Testis (tissue), 3 donors: Measurements from ENCODE around the gene ITGA6. TPM values are rescaled to one million over a fixed set of nuclear protein-coding genes. Genes with fewer than 3 reads are reported as not detected.
A peak's percentile ranks its signal among the peaks of the same experiment; 100 is the strongest.

ENCODE experiments used
- DNase-seq: peaks from one replicate; pipeline ENCODE4 v3.0.0-alpha.2; 2019
- H3K27ac ChIP-seq, 2 donors: fragments of 200-600 bp; sonication (generic); one replicate each; pipeline ENCODE4 v1.5.1; 2019
- H3K27me3 ChIP-seq: fragments of 200-600 bp; sonication (generic); one replicate; pipeline ENCODE4 v1.5.1; 2019
- H3K36me3 ChIP-seq: fragments of 200-600 bp; sonication (generic); one replicate; pipeline ENCODE4 v1.5.1; 2017; ENCODE audit warnings: low read depth; ENCODE audit errors: missing control alignments
- H3K4me1 ChIP-seq: fragments of 200-600 bp; sonication (generic); one replicate; pipeline ENCODE4 v1.5.1; 2019
- H3K4me3 ChIP-seq, 2 donors: fragments of 200-600 bp; sonication (generic); one replicate each; pipeline ENCODE4 v1.5.1; 2017 to 2019
- H3K9me3 ChIP-seq: fragments of 200-600 bp; sonication (generic); one replicate; pipeline ENCODE4 v1.5.1; 2017
- CTCF ChIP-seq, 3 experiments: fragments of 450-650 bp in 2 of 3; fragments of 200-600 bp in 1 of 3; sonication (generic) in 1 of 3; IDR thresholded peaks; one replicate each; pipeline ENCODE4 v1.5.1; 2016 to 2019; ENCODE audit warnings: antibody characterized with exemption in 3 of 3, mild to moderate bottlenecking in 2 of 3, moderate library complexity in 1 of 3
- POLR2A ChIP-seq: fragments of 450-650 bp; IDR thresholded peaks from one replicate; pipeline ENCODE4 v1.6.1; 2017; ENCODE audit warnings: antibody characterized with exemption, mild to moderate bottlenecking, moderate library complexity
- WGBS, 2 donors: methylation state at CpG; one replicate each; pipeline ENCODE4 v1.1.5; 2018; 5-methylcytosine and 5-hydroxymethylcytosine counted together
- intact Hi-C: fragments of 100-400 bp; cut with DNase I; formaldehyde crosslinking; loops from one replicate; pipeline ENCODE4 v1.15.1; 2023; ENCODE audit warnings: low total_unique reads
- polyA plus RNA-seq: library from polyadenylated mRNA; stranded (reverse); fragments of 350-450 nt; fragmentation: Illumina TruSeq; extraction: RNeasy Lipid Tissue Mini Kit (QIAGEN cat#74804); gene quantifications from one replicate; pipeline ENCODE4 v1.2.3, GENCODE V29; 2014; ENCODE audit warnings: low read depth, low replicate concordance; ENCODE audit not compliant: insufficient read depth
- total RNA-seq, 2 donors: library from RNA; depleted of rRNA; stranded (reverse); fragments of >200 nt; gene quantifications; one replicate each; pipeline ENCODE4 v1.2.3, GENCODE V29; 2016

Gene ITGA6
- total and polyA plus RNA-seq, 3 donors from 2014 or later = 57.5 to 232 (median 166) TPM

- Histone ChIP-seq H3K9me3 (no peaks in the 10 kb centered on the region), H3K4me3 (no peak overlapping the region), H3K36me3 (no peaks in the 10 kb centered on the region), H3K27me3 (no peaks in the 10 kb centered on the region), H3K4me1 (peaks cover 31% of the 10 kb centered on the region), H3K27ac (no peak overlapping the region)
- WGBS, 2 donors = 71 to 80% methylated on average over 5 of the region's 5 CpGs
- TF ChIP-seq CTCF (IDR thresholded peaks at IDR 0.05) (no peak), POLR2A (no peak)
- no peak for DNase-seq
- intact Hi-C loops = loop anchor here (5.0 to 10.0 kb wide), 2 partner anchors 258 to 291 kb away; no protein-coding TSS in a partner anchor
Measured at GRCh38 chr2:172462849-172463381, 35.5 kb downstream of the ITGA6 start.

DNA sequence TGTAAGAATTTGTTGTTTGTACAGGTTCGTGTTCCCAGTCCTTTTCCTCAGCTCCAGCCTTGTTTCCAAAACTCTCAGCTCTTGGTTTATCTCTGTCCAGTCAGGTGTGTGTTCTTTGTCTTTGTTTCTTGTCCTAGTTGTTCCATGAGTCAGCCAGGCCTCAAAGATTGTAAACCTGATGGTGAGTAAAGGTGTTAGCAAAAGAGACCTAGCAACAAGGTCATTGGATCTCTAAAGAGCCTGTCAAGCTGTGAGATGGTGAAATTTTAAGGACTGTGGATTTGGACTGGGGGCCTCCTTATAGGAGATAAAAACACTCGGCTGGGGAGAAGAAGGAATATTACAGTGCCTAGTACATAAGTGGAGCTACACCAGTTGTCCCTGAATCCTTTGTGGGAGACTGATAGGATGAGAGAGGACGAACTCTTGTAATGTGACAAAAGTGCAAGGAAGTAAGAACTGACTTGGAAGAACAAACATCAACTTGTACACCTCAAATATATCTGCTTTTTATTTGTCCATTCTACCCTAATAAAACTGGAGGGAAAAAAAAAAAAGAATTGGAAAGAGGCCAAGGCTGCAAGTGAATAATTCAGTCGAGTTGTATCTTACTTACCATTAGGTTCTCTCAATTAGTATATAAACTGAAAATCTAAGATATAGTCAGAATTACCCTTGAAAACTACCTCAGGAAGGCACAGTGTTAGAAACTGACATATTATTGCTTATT is 37.2 kb downstream of the ITGA6 start:
- peaks cover 19% of the 10 kb centered on the region for H3K4me1 ChIP-seq
- H3K4me3 ChIP-seq = no peak overlapping the region
- H3K27ac ChIP-seq = peak overlapping the region in 1 of 2 donors; percentile 1
- no peak for DNase-seq
- 64 to 65% methylated on average over 4 of the region's 4 CpGs for WGBS, 2 donors
- no peaks in the 10 kb centered on the region for H3K27me3 ChIP-seq
- H3K36me3 ChIP-seq = no peaks in the 10 kb centered on the region
- no peaks in the 10 kb centered on the region for H3K9me3 ChIP-seq
- TF ChIP-seq CTCF (IDR thresholded peaks at IDR 0.05) (no peak), POLR2A (no peak)
- intact Hi-C loops = loop anchor here (5.0 to 10.0 kb wide), 2 partner anchors 260 to 292 kb away; no protein-coding TSS in a partner anchor

- peak; percentile 87 for DNase-seq
- Histone ChIP-seq H3K9me3 (no peaks in the 10 kb centered on the region), H3K4me3 (no peak overlapping the region), H3K36me3 (no peaks in the 10 kb centered on the region), H3K4me1 (peaks cover 17% of the 10 kb centered on the region), H3K27me3 (no peaks in the 10 kb centered on the region), H3K27ac (peak overlapping the region in 1 of 2 donors; percentile 1)
- intact Hi-C loops = loop anchor here (10.0 kb wide), 1 partner anchor 261 kb away; no protein-coding TSS in a partner anchor
- 17 to 23% methylated on average over 24 of the region's 24 CpGs for WGBS, 2 donors
- TF ChIP-seq POLR2A (no peak), CTCF (IDR thresholded peaks at IDR 0.05) (peak; percentile 79 to 88 (median 82))
Measured at GRCh38 chr2:172465417-172466334, 38.3 kb downstream of the ITGA6 start.

DNA sequence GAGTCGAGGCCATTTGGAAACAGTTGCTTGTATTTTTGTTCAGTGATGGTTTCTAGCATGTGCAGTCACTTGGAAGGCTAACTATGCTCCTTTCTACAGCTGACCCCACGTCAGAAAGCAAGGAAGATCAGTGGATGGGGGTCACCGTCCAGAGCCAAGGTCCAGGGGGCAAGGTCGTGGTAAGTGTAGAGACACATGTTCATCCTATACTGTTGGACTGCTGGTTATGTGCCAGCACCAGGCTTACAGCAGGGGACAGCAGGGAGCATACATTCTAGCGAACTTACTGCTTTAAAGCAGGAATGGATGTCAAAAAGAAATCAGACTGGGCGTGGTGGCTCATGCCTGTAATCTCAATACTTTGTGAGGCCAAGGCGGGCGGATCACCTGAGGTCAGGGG is 40.0 kb downstream of the ITGA6 start:
- Histone ChIP-seq H3K4me3 (no peak overlapping the region), H3K9me3 (no peaks in the 10 kb centered on the region), H3K4me1 (peaks cover 3% of the 10 kb centered on the region), H3K36me3 (no peaks in the 10 kb centered on the region), H3K27me3 (no peaks in the 10 kb centered on the region), H3K27ac (no peak overlapping the region)
- no peak for TF ChIP-seq CTCF (IDR thresholded peaks at IDR 0.05)
- no peak for TF ChIP-seq POLR2A
- WGBS, 2 donors = 78 to 80% methylated on average over 8 of the region's 8 CpGs
- intact Hi-C loops = loop anchor here (10.0 kb wide), 1 partner anchor 263 kb away; no protein-coding TSS in a partner anchor
- DNase-seq = no peak
